BJ (cell line): ENCODE data around the gene TTLL7. TPM values are rescaled to one million over a fixed set of nuclear protein-coding genes. Genes with fewer than 3 reads are reported as not detected.

Experiments
- CTCF ChIA-PET: fragments of 350-600 bp; formaldehyde crosslinking; extraction: SDS; loops from one replicate; lab custom pipeline; 2021; ENCODE audit warnings: antibody characterized with exemption, inconsistent platforms; lab: Yijun Ruan, JAX
- POLR2A ChIA-PET: fragments of 300-600 bp; sonication (Branson Sonifier 250); formaldehyde crosslinking; extraction: SDS; loops from one replicate; lab custom pipeline; 2021; ENCODE audit warnings: antibody characterized with exemption; lab: Charles Lee
- DNase-seq: peaks from one replicate; pipeline ENCODE4 v3.0.0-alpha.2; 2011; ENCODE audit warnings: low read depth
- H3K27me3 ChIP-seq: 2 replicates; pipeline ENCODE4 v1.6.0; 2011; ENCODE audit warnings: low read length; ENCODE audit not compliant: control insufficient read depth, insufficient read depth
- H3K36me3 ChIP-seq: 2 replicates; pipeline ENCODE4 v1.5.1; 2011; ENCODE audit warnings: low read length; ENCODE audit not compliant: control insufficient read depth, insufficient read depth
- H3K4me3 ChIP-seq: 2 replicates; pipeline ENCODE4 v1.5.1; 2011; ENCODE audit warnings: low read depth, mild to moderate bottlenecking, control low read depth, low read length
- CTCF ChIP-seq: IDR thresholded peaks from 2 replicates; pipeline ENCODE4 v1.5.1; 2011; ENCODE audit warnings: low read depth, mild to moderate bottlenecking, control low read depth, inconsistent platforms, low read length, moderate library complexity; ENCODE audit not compliant: insufficient read depth
- polyA plus RNA-seq: library from polyadenylated mRNA; depleted of rRNA; stranded (reverse); fragments of >200 nt; gene quantifications from 2 replicates; pipeline ENCODE4 v1.2.3, GENCODE V29; 2011

The TTLL7 gene
- polyA plus RNA-seq, 1 experiment, result 4.7 TPM

DNA sequence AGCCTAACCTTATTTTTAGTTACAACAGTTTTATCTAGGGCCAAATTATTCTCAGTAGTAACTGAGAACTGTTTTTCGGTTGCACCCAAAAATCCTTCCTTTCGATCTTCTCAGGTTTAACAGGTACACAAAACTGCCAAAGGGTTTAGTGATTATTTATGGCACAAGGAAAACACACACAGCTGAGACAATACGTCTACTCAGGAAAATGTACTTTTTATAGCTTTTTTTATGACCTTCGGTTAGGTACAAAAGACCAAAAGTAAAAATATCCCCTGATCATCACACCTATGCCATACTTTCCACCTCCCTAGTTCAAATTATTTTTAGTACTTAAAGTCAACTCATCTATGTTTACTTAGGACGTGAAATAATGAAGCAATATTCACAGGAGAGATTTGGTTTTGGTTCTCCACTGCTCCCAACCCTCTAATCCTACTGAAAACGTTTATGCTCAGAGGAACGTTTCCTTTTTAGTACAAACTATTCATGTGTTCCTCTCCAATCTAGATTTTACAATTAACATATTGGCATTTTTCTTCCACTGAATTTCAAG lies 48.7 kb downstream of the TTLL7 start:
- Histone ChIP-seq H3K36me3 (no peaks in the 10 kb centered on the region), H3K27me3 (no peaks in the 10 kb centered on the region), H3K4me3 (no peak overlapping the region)
- TF ChIP-seq CTCF, result no peak
- POLR2A ChIA-PET, result no interaction called here
- DNase-seq, result no peak
- CTCF ChIA-PET, result no interaction called here

GRCh38 chr1:83942914-83943313 lies 56.0 kb downstream of the TTLL7 start:
- Histone ChIP-seq H3K4me3 (no peak overlapping the region), H3K36me3 (no peaks in the 10 kb centered on the region), H3K27me3 (no peaks in the 10 kb centered on the region)
- DNase-seq, result no peak
- ChIA-PET POLR2A (no interaction called here), CTCF (interaction anchor here (1.5 kb wide), 1 partner anchor 10 kb away, joined by 10 read pairs; no protein-coding TSS in a partner anchor)
- TF ChIP-seq CTCF, result no peak

GRCh38 chr1:83934550-83934949 lies 64.4 kb downstream of the TTLL7 start:
- no peaks in the 10 kb centered on the region for H3K36me3 ChIP-seq
- H3K27me3 ChIP-seq, result no peaks in the 10 kb centered on the region
- H3K4me3 ChIP-seq, result no peak overlapping the region
- TF ChIP-seq CTCF, result no peak
- DNase-seq, result no peak
- ChIA-PET CTCF (interaction anchor here (1.8 to 8.7 kb wide), 3 partner anchors 8 to 187 kb away, joined by 3 to 72 read pairs (median 10); no protein-coding TSS in a partner anchor), POLR2A (no interaction called here)

GRCh38 chr1:83932693-83933092 lies 66.2 kb downstream of the TTLL7 start:
- no peak for TF ChIP-seq CTCF
- CTCF ChIA-PET, result interaction anchor here (0.9 to 8.7 kb wide), 8 partner anchors 9 to 672 kb away, joined by 3 to 72 read pairs (median 4); no protein-coding TSS in a partner anchor
- Histone ChIP-seq H3K36me3 (no peaks in the 10 kb centered on the region), H3K27me3 (no peaks in the 10 kb centered on the region), H3K4me3 (no peak overlapping the region)
- POLR2A ChIA-PET, result no interaction called here
- no peak for DNase-seq

- POLR2A ChIA-PET, result no interaction called here
- no peak for DNase-seq
- CTCF ChIA-PET, result interaction anchor here (0.7 to 8.7 kb wide), 11 partner anchors 9 to 675 kb away, joined by 3 to 72 read pairs (median 3); no protein-coding TSS in a partner anchor
- Histone ChIP-seq H3K27me3 (no peaks in the 10 kb centered on the region), H3K4me3 (no peak overlapping the region), H3K36me3 (no peaks in the 10 kb centered on the region)
- TF ChIP-seq CTCF, result no peak
Observed at GRCh38 chr1:83932281-83932680, 66.7 kb downstream of the TTLL7 start.
